H1 (cell line): Measurements from ENCODE around the gene HOMER1. TPM values are rescaled to one million over a fixed set of nuclear protein-coding genes. Genes with fewer than 3 reads are reported as not detected.

ENCODE experiments used
- ATF2 ChIP-seq: IDR thresholded peaks from 2 replicates; pipeline ENCODE4 v1.6.1; 2012; ENCODE audit warnings: low read length, inconsistent platforms
- CTCF ChIP-seq, 3 experiments: IDR thresholded peaks; 1 replicate in 2 of 3; 2 replicates in 1 of 3; pipeline versions ENCODE4 v1.5.1 to v1.6.1; 2011; ENCODE audit warnings: low read length in 3 of 3, mild to moderate bottlenecking in 3 of 3, inconsistent platforms in 2 of 3, low read depth in 1 of 3, moderate library complexity in 1 of 3; ENCODE audit not compliant: insufficient read depth in 1 of 3; ENCODE audit errors: control extremely low read depth in 1 of 3
- HDAC2 ChIP-seq, 2 experiments: fragments of 300-600 bp in 1 of 2; sonication (generic) in 1 of 2; IDR thresholded peaks; 2 replicates each; pipeline ENCODE4 v1.6.1; 2011 to 2012; ENCODE audit warnings: low read depth in 2 of 2, low read length in 2 of 2, mild to moderate bottlenecking in 2 of 2, moderate library complexity in 2 of 2, borderline replicate concordance in 1 of 2, inconsistent platforms in 1 of 2
- JUN ChIP-seq: IDR thresholded peaks from 2 replicates; pipeline ENCODE4 v1.6.1; 2011; ENCODE audit warnings: low read depth, mild to moderate bottlenecking, improper control_type of control experiment, low read length
- POU5F1 ChIP-seq: IDR thresholded peaks from 2 replicates; pipeline ENCODE4 v1.6.1; 2011; ENCODE audit warnings: low read depth, mild to moderate bottlenecking, low read length, moderate library complexity
- TBP ChIP-seq: IDR thresholded peaks from 2 replicates; pipeline ENCODE4 v1.6.1; 2011; ENCODE audit warnings: low read depth, low read length, improper control_type of control experiment
- polyA plus RNA-seq, 7 experiments: library from polyadenylated mRNA; depleted of rRNA in 3 of 7; stranded (reverse) in 5 of 7; unstranded in 2 of 7; fragments of >200 nt in 5 of 7; fragments of 200-250 nt in 2 of 7; gene quantifications; 1 replicate in 5 of 7; 2 replicates in 1 of 7; 4 replicates in 1 of 7; pipeline versions ENCODE4 v1.2.1 to v1.2.3, GENCODE V29; 2011 to 2013; ENCODE audit warnings: missing spikeins in 2 of 7, mixed read lengths in 2 of 7
- total RNA-seq: library from RNA; stranded (reverse); fragmentation: NEBNext Ultra II Directional; extraction: Animal tissue kit (Norgen Biotek cat#: 25700); gene quantifications from 2 replicates; pipeline ENCODE4 v1.2.1, GENCODE V29; 2021
- TF ChIP-seq, protein P1 (sequence below): fragments of 300-600 bp; sonication (generic); IDR thresholded peaks from 2 replicates; pipeline ENCODE4 v1.7.1; 2012; ENCODE audit warnings: low read length, moderate library complexity, mild to moderate bottlenecking, inconsistent platforms; ENCODE audit not compliant: insufficient replicate concordance

Gene HOMER1
- total and polyA plus RNA-seq, 2 of the 8 experiments (the other 6 are each of a cell fraction or from before 2014, with no cell fraction given), result 6.4 to 57.9 TPM

DNA sequence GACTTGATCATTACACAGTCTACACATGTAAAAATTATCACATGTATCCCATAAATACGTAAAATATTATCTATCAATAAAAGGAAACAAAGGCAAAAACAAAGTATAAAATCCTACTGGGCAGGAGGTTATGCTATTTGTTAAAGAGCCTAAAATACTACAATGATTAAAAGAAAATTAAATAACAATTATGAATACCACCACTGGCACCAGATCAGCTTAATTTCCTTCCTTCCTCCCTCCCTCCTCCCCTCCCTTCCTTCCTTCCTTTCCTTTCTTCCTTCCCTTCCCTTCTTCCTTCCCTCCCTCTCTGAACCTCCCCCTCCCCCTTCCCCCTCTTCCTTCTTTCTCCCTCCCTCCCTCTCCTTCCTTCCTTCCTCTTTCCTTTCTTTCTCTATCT is 127.3 kb downstream of the HOMER1 start (continued):
- TF ChIP-seq, protein P1, sequence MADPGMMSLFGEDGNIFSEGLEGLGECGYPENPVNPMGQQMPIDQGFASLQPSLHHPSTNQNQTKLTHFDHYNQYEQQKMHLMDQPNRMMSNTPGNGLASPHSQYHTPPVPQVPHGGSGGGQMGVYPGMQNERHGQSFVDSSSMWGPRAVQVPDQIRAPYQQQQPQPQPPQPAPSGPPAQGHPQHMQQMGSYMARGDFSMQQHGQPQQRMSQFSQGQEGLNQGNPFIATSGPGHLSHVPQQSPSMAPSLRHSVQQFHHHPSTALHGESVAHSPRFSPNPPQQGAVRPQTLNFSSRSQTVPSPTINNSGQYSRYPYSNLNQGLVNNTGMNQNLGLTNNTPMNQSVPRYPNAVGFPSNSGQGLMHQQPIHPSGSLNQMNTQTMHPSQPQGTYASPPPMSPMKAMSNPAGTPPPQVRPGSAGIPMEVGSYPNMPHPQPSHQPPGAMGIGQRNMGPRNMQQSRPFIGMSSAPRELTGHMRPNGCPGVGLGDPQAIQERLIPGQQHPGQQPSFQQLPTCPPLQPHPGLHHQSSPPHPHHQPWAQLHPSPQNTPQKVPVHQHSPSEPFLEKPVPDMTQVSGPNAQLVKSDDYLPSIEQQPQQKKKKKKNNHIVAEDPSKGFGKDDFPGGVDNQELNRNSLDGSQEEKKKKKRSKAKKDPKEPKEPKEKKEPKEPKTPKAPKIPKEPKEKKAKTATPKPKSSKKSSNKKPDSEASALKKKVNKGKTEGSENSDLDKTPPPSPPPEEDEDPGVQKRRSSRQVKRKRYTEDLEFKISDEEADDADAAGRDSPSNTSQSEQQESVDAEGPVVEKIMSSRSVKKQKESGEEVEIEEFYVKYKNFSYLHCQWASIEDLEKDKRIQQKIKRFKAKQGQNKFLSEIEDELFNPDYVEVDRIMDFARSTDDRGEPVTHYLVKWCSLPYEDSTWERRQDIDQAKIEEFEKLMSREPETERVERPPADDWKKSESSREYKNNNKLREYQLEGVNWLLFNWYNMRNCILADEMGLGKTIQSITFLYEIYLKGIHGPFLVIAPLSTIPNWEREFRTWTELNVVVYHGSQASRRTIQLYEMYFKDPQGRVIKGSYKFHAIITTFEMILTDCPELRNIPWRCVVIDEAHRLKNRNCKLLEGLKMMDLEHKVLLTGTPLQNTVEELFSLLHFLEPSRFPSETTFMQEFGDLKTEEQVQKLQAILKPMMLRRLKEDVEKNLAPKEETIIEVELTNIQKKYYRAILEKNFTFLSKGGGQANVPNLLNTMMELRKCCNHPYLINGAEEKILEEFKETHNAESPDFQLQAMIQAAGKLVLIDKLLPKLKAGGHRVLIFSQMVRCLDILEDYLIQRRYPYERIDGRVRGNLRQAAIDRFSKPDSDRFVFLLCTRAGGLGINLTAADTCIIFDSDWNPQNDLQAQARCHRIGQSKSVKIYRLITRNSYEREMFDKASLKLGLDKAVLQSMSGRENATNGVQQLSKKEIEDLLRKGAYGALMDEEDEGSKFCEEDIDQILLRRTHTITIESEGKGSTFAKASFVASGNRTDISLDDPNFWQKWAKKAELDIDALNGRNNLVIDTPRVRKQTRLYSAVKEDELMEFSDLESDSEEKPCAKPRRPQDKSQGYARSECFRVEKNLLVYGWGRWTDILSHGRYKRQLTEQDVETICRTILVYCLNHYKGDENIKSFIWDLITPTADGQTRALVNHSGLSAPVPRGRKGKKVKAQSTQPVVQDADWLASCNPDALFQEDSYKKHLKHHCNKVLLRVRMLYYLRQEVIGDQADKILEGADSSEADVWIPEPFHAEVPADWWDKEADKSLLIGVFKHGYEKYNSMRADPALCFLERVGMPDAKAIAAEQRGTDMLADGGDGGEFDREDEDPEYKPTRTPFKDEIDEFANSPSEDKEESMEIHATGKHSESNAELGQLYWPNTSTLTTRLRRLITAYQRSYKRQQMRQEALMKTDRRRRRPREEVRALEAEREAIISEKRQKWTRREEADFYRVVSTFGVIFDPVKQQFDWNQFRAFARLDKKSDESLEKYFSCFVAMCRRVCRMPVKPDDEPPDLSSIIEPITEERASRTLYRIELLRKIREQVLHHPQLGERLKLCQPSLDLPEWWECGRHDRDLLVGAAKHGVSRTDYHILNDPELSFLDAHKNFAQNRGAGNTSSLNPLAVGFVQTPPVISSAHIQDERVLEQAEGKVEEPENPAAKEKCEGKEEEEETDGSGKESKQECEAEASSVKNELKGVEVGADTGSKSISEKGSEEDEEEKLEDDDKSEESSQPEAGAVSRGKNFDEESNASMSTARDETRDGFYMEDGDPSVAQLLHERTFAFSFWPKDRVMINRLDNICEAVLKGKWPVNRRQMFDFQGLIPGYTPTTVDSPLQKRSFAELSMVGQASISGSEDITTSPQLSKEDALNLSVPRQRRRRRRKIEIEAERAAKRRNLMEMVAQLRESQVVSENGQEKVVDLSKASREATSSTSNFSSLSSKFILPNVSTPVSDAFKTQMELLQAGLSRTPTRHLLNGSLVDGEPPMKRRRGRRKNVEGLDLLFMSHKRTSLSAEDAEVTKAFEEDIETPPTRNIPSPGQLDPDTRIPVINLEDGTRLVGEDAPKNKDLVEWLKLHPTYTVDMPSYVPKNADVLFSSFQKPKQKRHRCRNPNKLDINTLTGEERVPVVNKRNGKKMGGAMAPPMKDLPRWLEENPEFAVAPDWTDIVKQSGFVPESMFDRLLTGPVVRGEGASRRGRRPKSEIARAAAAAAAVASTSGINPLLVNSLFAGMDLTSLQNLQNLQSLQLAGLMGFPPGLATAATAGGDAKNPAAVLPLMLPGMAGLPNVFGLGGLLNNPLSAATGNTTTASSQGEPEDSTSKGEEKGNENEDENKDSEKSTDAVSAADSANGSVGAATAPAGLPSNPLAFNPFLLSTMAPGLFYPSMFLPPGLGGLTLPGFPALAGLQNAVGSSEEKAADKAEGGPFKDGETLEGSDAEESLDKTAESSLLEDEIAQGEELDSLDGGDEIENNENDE, result no peak
- TF ChIP-seq CTCF (IDR thresholded peaks at IDR 0.05; ENCODE audit: control extremely low read depth in 1 of 3, insufficient read depth in 1 of 3, low read depth in 1 of 3, low read length in 3 of 3) (no peak), HDAC2 (IDR thresholded peaks at IDR 0.05; ENCODE audit: borderline replicate concordance in 1 of 2, low read depth in 2 of 2, low read length in 2 of 2) (no peak), TBP (no peak), ATF2 (no peak), JUN (no peak), POU5F1 (no peak)
